GM19467 (cell line): ENCODE data around the gene PKIB.
"Not testable (repeated sequence)": the region's sequence is repeated elsewhere in the genome, so short reads cannot be mapped to it uniquely, and the experiment has no call there.

Experiments
- ATAC-seq: cut with Tn5 transposase; IDR thresholded peaks from one replicate; pipeline ENCODE4 v1.9.1; 2021; ENCODE audit warnings: mild to moderate bottlenecking, moderate library complexity; ENCODE audit not compliant: unreplicated experiment

The PKIB gene, protein sequence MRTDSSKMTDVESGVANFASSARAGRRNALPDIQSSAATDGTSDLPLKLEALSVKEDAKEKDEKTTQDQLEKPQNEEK

DNA sequence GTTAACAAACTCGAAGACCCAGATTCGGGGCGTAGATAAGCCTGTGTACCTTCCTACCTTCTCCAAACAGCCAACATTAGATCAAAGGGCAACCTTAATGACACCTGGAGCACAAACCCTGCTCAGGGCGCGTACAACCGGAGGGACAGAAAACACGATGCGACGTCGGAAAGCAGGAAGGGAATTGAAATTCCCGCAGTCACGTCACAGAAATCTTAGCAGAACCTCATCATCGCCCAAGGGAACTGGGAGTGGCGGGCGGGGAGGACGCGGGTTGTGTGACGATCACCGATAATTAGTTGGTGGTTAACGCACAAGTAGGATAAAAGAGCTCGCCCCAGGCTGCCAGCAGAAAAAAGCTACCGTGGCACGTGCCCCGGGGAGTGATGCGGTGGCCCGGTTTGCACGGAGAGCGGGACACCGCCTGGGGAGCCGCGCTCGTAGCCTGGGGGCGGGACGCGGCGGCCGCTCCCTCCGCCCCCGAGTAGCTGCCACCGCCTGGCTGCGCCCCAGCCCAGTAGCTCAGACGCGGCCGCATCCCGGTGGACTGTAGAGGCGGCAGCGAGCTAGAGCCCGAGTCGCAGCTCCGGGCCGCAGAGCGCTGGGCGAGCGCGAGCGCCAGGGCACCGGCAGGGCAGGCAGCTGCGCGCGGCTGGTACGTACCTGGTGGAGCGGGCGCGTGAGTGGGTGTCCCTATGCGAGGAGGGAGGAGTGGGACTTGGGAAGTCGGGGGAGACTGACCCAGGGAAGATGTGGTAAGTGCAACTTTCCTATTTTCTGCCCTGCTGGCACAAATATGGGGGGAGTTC, at the start of gene PKIB:
TSS of gene PKIB (plus strand) at position 525 of the 809 bp plus-strand sequence. CDS start 107,390 bp downstream, outside the sequence.
- ATAC-seq: peak; percentile 96

DNA sequence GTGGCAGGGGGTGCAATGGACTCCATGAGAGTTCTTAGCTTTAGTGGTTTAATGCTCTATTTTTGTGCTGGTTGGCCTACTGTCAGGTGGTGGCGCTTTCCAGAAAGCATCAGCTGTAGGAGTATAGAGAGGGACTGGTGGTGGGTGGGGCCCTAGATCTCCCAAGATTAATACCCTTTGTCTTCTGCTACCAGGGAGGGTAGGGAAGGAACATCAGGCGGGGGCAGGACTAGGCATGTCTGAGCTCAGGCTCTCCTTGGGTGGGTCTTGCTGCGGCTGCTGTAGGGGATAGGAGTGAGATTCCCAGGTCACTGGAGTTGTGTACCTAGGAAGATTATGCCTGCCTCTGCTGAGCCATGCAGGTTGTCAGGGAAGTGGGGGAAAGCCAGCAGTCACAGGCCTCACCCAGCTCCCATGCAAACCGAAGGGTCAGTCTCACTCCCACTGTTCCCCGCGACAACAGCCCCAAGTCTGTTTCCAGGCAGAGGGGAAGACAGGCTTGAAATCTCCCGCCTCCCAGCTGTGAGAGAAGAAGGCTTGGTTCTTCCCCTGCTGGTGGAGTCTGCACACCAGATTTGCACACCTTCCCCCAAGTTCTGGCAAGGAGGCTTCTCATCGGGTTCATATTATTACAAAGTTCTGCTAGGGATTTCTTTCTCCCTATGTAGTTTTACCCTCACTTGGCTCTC, 46.7 kb upstream of the PKIB start:
- ATAC-seq: no peak

DNA sequence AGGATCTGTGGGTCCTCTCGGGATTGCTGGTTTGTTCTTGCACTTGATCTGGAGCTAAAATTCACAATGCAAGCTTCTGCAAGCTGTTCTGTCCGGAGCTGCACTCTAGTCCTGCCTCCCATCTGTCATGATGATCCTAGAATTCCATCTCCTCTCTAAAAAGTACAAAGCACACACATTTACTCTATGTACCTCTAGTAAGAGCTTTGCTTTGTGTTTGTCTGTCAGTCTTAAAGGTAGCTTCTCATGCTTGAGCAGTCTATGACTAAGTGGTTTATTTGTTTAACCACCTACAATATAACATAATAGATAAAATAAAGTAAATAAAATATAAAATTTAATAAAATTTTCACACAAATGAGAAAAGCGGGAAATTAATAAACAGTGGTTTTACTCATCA, 46.0 kb upstream of the PKIB start:
- no peak for ATAC-seq

DNA sequence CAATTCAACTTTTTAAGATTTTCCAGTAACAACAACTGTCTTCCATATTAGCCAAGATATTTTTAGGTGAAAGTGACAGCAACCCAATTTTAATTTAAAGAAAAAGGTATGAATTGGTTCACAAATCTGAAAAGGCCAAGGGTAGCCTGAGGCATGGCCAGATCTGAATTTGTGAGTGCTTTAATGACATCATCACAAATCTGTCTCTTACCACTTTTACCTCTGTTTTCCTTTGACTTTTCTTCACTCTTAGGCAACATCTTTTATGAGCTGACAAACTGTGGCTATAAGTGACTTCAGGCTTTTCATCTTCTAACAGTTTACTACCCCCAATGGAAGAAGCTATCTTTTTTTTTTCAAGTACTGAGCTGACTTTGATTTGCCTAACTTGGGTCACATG, 44.5 kb upstream of the PKIB start:
- ATAC-seq: no peak

DNA sequence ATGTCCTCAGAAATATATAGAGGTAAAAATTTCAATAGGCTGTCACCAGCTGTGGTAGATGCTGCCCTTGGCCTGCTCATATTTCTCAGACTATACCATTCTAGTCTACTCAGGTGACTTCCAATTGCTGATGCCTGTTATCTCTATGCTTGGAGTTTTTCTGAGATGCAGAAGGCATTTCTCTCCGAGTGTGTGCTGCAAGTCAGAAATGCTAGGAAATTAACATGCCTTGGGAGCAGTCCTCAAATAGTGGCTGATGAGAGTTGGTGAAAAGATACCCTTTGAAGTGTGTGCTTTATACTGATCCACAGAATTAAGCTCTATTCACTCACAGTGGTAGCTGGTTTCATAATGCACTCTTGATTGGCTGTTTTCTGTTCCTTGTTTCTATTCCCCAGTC, 43.2 kb upstream of the PKIB start:
- no peak for ATAC-seq

DNA sequence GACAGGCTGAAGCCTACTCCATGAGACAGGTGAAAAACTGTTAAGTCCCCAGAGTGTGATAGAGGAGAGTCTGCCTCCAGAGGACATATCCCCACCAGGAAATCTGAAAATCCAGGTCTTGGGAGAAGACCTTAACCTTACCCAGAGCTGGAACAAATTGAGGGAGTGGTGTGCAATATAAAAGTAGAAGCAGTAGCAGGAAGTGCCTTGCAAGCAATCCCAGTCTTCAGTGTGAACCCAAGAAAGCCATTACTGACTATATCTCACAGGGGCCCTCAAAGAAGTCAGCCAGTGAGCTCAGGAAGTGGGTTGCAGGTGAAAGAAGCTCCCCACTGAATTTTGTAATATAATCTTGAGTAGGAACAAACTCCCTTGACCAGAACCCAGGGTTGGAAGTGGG, 41.9 kb upstream of the PKIB start:
- no peak for ATAC-seq

DNA sequence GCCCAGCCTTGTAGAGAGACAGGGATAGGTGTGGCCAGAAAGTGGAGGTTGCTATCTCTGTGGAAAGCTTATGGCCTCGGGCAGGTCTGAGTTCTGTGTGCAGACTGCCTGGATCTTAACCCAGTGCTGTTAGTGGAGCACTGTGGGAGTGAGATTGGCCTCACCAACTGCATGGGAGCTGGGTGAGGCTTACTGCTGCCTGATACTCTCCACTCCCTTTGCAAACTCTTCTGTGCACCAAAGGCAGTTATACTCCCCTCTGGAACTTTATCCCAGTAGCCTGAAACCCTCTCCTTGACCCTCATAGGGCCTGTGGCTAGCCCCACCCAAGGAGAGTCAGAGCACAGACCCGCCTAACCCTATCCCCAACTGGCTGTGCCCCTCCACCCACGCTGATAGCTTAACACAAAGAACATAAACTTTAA, 41.4 kb upstream of the PKIB start:
- no peak for ATAC-seq

DNA sequence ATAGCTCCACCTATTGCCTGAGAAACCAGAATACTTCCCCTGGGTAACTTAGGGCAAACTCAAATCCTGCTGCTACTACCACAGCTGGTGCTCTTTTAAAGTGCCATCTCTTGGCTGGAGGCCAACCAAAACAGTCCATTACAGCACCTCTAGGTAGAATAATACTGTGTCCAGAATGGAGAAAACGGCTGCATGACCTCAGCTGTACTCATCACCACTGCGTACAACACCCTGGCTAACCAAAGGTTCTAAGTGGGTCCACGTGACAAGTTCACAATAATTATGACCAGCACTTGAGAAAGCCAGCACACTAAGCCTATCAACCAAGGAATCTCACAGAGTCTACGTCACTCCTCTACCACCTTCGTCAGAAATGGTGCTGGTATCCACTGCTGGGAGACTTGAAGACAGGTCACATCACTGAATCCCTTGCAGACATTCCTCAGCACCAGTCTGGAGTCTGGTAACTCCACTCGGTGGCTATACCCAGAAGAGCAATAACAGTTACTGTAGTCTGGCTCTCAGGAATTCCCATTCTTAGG, 40.9 kb upstream of the PKIB start:
- ATAC-seq: no peak

DNA sequence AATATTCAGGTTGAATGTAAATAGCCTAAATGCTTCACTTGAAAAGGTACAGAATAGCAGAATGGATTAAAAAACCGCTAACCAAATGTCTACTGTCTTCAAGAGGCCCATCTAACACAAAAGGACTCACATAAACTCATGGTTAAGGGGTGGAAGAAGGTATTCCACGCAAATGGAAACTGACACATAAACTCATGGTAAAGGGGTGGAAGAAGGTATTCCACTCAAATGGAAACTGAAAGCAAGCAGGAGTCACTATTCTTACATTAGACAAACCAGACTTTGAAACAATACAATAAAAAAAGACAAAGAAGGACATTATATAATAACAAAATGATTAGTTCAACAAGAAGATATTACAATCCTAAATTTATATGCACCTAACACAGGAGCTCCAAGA, 38.3 kb upstream of the PKIB start:
- no peak for ATAC-seq

DNA sequence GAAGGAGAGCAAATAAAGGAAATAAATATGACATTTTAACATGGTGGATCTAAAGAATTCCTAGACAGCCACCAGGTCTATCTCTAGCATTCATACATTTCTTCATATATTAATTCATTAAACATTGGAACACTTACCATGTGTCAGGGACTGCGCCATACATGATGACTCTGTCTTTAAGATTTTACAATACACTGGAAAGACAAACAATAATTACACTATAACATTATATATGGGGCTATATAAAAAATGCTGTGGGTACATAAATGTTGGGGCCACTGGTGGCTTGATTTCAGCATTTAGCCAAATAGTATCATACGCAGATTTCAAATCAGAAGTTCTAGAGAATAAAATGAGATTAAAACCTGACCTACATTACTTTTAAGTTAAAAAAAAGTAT, 33.3 kb upstream of the PKIB start:
- no peak for ATAC-seq

DNA sequence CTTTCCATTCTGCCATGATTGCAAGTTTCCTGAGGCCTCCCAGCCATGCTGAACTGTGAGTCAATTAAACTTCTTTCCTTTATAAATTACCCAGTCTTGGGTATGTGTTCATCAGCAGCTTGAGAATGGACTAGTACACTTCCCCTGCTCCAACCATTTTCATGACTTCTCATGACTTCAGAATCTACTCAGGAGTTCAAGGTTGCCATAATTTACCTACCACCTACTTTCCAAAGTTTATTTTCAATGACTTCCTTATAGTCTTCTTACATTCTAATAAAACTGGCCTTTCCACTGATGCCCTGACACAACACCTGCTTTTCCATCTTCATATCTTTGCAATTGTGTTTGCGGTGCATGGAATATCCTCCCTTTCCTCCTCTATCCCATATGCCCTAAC, 31.2 kb upstream of the PKIB start:
- ATAC-seq: no peak

DNA sequence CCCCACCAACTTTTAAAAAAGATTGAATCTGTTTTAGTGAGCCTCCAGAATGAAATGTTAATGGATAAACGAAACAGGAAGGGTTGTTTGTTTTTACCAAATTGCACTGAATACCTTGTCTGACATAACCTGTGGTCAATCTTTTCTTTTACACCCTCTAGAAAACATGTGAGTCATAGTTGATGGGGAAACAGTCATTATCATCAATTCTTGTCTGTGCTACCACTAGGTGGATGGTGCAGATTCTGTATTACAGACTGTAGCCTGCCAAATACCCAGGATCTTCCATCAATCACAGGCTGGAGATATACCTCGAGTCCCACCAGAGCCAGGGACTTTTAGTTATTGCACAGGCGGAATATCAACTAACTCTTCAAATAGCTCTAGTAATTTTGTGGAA, 29.5 kb upstream of the PKIB start:
- no peak for ATAC-seq

DNA sequence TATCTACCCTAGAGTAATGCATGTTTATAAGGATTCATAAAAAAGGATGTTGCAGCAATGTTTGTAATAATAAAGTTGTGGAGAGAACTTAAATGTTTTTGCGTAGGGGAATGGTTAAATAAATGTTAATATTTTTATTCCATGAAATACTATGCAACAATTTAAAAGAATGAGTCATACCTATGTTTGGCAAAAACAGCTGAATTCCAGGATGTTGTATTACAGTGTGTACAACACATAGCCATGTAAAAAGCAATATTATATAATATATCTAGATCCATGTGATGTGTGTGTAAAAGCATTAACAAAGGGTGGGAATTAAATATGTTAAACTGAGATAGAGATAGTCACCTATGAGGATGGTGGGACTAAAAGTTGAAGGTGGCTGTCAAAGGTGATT, 21.1 kb upstream of the PKIB start:
- ATAC-seq: no peak

DNA sequence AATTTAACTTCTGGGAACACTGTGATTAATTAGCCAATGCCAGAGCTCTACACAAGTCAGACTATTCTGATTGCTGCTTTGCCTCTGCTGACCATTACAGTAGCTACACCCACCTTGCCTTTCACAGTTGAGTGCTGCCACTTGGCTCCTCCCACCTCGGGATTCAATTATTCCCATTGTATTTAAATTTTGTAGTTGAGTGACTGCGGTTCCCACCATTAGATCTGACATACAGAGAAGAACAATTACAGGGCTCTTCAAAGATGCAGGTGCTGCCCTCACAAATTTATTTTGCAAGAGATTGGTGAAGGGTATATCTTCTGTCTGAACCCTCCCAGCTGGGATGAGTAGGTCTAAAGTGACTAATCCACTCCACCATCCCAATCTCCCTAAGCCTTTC, 11.9 kb upstream of the PKIB start:
- ATAC-seq: not testable (repeated sequence)

DNA sequence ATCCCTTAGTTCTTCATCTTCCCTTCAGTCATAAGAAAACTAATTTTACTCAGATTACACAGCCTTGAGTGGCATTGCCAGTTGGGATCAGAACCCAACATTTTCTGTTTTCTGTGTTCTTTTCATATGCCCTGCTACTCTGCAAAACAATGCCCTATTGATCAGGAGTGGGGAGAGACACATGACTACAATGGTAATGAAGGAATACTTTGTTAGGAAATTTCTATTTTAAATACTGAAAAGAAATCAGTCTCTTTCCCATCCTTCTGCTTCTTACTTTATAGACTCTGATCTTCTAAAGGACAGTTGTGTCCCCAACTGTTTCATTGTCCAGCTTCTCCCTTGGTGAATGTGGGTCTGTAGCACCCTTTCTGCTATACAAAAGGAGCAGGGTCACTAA, 5.5 kb upstream of the PKIB start:
- no peak for ATAC-seq

DNA sequence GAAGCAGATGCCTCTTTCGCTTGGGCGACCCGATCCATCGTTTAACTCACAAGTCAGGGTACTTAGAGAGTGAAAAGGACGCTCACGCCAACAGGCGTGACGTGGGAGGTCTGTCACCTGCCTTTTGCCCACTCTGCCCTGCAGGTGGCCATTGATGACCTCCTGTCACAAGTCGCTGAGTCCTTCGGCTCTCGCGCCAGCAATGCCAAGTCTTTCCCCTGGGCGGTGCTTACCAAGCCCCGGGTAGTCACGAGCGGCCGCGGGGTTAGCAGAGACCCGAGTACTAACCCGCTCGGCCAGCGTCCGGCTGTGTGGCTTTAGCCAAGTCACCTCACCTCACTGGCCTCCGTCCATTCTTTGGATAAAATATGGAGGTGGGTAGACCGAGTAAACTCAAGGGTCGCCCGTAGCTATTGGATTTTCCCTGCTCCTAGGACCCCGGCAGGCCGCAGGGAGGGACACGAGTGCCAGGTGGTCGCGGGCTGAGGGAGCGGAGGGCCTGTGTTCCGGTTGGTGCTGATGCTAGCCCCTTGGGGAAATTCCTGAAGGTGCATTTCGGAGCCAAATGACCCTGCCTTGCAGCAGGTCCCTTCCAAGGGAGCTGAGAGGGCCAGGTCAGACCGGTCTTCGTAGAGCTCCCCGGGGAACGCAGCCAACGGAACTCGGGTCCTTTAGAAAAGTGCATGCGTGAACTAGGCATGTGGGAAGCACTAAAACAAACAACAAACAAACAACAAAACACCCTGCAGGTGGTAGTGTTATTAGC, 668 bp downstream of the PKIB start:
- peak; percentile 42 for ATAC-seq

DNA sequence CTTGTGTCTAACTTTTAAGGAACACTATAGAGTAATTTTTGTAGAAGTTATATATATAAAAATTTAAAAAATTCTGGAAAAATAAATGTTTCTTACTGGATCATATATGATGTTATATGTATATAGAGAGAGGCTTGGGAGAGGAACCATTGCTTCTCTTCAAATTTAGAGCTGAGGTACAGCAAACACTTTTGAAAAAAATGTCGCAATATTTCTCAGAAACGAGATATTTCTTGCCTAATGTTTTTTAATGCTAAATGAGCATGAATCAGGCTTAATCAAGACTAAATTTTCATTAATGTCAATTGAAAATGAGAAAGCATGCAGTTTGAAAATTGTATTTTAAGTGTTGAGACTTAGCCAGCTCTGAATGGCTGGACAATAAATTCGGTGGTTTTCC, 2.6 kb downstream of the PKIB start:
- no peak for ATAC-seq

DNA sequence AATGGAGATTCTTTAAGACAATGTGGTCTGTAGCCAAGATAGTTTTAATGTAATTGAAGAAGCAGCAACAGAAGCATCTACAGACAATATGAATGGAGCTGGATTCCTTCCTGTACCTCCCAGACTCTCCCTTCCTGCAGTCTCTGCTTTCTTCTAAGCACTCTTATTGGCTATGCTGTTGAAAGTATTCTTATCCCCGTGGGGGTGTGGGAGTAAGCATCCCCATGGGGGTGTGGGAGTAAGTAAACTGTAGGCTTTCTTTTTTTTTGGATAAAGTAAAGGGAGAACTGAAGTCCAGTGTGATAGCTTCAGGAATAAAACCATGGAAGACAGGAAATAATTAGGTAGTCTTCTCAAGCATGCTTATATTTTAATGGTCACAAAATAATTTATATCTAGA, 4.1 kb downstream of the PKIB start:
- ATAC-seq: no peak

DNA sequence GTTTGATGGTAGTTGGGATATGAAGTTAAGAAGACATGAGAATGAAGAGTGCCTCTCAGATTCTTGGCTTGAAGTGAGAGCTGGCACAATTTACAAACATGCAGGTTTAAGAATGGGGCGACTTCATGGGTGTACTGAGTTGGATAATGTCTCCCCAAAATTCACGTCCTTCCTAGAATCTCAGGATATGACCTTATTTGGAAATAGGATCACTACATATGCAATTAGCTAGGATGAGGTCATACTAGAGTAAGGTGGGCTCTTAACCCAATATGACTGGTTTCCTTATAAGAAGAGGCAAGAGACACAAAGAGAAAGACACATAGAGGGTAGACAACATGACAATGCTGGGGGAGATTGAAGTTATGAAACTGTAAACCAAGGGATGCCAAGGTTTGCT, 5.2 kb downstream of the PKIB start:
- ATAC-seq: no peak

DNA sequence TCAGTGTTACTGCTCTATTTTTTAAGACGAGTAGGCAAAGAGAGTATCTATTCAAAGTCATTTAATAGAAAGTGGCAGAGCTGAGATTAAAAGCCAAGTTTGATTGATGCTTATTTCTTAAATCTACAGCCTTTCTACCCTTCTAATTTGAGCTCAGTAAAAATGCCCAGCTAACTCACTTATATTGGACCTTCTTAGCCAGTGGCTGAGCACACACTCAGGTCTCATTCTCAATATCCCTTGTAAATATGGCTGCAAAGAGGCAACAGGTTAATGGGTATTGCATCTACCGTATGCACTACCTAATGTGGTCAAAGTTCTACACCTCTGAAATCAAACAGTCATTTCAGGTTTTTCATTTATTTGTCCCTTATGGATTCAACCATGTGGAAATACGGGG, 6.7 kb downstream of the PKIB start:
- no peak for ATAC-seq

DNA sequence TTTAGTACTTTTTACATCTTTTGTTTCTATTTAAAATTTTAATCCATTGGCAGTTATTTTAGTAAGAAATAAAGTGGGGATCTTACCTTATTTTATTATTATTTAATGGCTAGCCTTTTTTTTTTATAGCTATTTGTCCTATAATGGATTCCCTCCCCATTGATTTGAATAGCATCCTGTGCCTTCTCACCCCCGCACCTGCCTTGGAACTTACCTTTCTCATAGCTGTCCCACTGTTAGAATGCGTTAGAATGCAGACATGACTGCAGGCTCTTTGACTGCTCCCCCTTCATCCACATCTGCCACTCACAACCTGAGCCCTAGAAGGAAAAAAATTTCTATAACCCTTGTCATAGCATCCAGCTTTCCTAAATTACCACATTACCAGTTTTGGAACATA, 9.1 kb downstream of the PKIB start:
- ATAC-seq: no peak
